Transverse colon (tissue), 4 donors: ENCODE measurements around the gene PARP12. TPM values are rescaled to one million over a fixed set of nuclear protein-coding genes. Genes with fewer than 3 reads are reported as not detected.

Source experiments
- DNase-seq: peaks from one replicate; pipeline ENCODE4 v3.0.0-alpha.2; 2019
- H3K27ac ChIP-seq, 4 donors: fragments of 200-600 bp; sonication (generic); 2 replicates each; pipeline ENCODE4 v1.5.1; 2016 to 2018; ENCODE audit warnings: inconsistent platforms in 4 of 4
- H3K27me3 ChIP-seq: fragments of 200-600 bp; sonication (generic); 2 replicates; pipeline ENCODE4 v1.5.1; 2017; ENCODE audit warnings: inconsistent platforms
- H3K36me3 ChIP-seq, 4 donors: fragments of 200-600 bp; sonication (generic); 2 replicates each; pipeline ENCODE4 v1.5.1; 2017 to 2019; ENCODE audit warnings: inconsistent platforms in 4 of 4
- H3K4me1 ChIP-seq, 4 donors: fragments of 200-600 bp; sonication (generic); 2 replicates each; pipeline ENCODE4 v1.5.1; 2017 to 2020; ENCODE audit warnings: inconsistent platforms in 4 of 4
- H3K4me3 ChIP-seq, 4 donors: fragments of 200-600 bp; sonication (generic); 1 replicate in 1 of 4; 2 replicates in 3 of 4; pipeline versions ENCODE4 v1.5.1 to v1.6.1; 2017 to 2019; ENCODE audit warnings: inconsistent platforms in 4 of 4
- H3K9me3 ChIP-seq, 2 donors: fragments of 200-600 bp; sonication (generic); 2 replicates each; pipeline ENCODE4 v1.5.1; 2017 to 2019; ENCODE audit warnings: inconsistent platforms in 2 of 2
- EP300 ChIP-seq: sonication (generic); formaldehyde crosslinking; IDR thresholded peaks from one replicate; pipeline ENCODE4 v1.6.1; 2017; ENCODE audit warnings: antibody characterized with exemption, low read depth
- POLR2A ChIP-seq: fragments of 450-650 bp; IDR thresholded peaks from one replicate; pipeline ENCODE4 v1.6.1; 2016; ENCODE audit warnings: antibody characterized with exemption, mild to moderate bottlenecking, moderate library complexity
- POLR2AphosphoS5 ChIP-seq, 3 donors: sonication (generic); formaldehyde crosslinking; IDR thresholded peaks; one replicate each; pipeline ENCODE4 v1.6.1; 2016; ENCODE audit warnings: antibody characterized with exemption in 3 of 3
- WGBS, 2 donors: methylation state at CpG; one replicate each; pipeline ENCODE4 v1.1.5; 2018; ENCODE audit warnings: low coverage in 1 of 2; 5-methylcytosine and 5-hydroxymethylcytosine counted together
- in situ Hi-C, 4 donors: fragments of 200-750 bp; cut with MboI; loops; one replicate each; pipeline versions ENCODE4 v1.15.0 to v1.15.1; 2017; ENCODE audit warnings: low sequenced_read_pairs in 3 of 4, low pct_ligation_motif_present in 1 of 4, low pct_unique_long_range_greater_than_20kb in 1 of 4
- intact Hi-C: fragments of 100-400 bp; cut with DNase I; formaldehyde crosslinking; loops from one replicate; pipeline ENCODE4 v1.15.1; 2023; ENCODE audit warnings: low total_unique reads
- total RNA-seq, 4 donors: library from RNA; depleted of rRNA; stranded (reverse); fragments of >200 nt; gene quantifications; one replicate each; pipeline ENCODE4 v1.1.0, GENCODE V29; 2016
- TF ChIP-seq, protein P1 (sequence below), 5 experiments: fragments of 200-600 bp in 3 of 5; fragments of 450-650 bp in 2 of 5; sonication (generic) in 3 of 5; IDR thresholded peaks; 1 replicate in 2 of 5; 2 replicates in 3 of 5; pipeline ENCODE4 v1.5.1; 2016 to 2017; ENCODE audit warnings: antibody characterized with exemption in 5 of 5, inconsistent platforms in 3 of 5, mild to moderate bottlenecking in 2 of 5, moderate library complexity in 1 of 5

Gene PARP12
- total RNA-seq, 4 donors from 2014 or later, result 20.9 to 105 (median 83.9) TPM

- TF ChIP-seq, protein P1, sequence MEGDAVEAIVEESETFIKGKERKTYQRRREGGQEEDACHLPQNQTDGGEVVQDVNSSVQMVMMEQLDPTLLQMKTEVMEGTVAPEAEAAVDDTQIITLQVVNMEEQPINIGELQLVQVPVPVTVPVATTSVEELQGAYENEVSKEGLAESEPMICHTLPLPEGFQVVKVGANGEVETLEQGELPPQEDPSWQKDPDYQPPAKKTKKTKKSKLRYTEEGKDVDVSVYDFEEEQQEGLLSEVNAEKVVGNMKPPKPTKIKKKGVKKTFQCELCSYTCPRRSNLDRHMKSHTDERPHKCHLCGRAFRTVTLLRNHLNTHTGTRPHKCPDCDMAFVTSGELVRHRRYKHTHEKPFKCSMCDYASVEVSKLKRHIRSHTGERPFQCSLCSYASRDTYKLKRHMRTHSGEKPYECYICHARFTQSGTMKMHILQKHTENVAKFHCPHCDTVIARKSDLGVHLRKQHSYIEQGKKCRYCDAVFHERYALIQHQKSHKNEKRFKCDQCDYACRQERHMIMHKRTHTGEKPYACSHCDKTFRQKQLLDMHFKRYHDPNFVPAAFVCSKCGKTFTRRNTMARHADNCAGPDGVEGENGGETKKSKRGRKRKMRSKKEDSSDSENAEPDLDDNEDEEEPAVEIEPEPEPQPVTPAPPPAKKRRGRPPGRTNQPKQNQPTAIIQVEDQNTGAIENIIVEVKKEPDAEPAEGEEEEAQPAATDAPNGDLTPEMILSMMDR (IDR thresholded peaks at IDR 0.05), result no peak
- TF ChIP-seq POLR2A (no peak), POLR2AphosphoS5 (IDR thresholded peaks at IDR 0.05) (no peak)
- no peak for DNase-seq
- no peaks in the 10 kb centered on the region for H3K4me1 ChIP-seq
- in situ Hi-C loops, result no loop called here
- no peaks in the 10 kb centered on the region for H3K9me3 ChIP-seq
- H3K36me3 ChIP-seq, result peaks cover 0 to 11% (median 4%) of the 10 kb centered on the region in 4 donors
- WGBS, 2 donors, result 90% methylated on average over 12 of the region's 12 CpGs; no CpG with 5 or more reads in 1 of the 2 donors
- H3K27ac ChIP-seq, result no peak overlapping the region
- H3K27me3 ChIP-seq, result no peaks in the 10 kb centered on the region
- intact Hi-C loops, result no loop called here
- H3K4me3 ChIP-seq, result no peak overlapping the region
These were observed 36.8 kb downstream of the PARP12 start for GRCh38 chr7:140025814-140026433.

DNA sequence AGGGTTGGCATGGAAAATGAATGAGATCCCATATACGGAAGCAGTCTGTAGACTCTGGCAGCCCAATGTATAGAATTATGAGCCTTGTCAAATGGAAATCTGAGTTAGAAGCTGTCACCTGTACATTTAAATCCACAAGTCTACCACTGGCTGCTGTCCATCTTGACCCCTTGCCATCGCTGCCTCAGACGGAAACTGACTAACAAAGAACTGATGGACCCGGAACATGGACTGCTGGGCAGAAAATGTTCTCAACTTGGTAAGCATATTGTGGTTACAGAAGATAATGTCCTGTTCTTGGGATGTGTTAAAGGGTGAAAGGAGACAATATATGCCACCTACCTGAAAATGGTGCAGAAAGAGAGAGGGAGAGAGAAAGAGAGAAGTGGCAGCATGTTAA lies 37.5 kb downstream of the PARP12 start:
- 95% methylated on average over 4 of the region's 4 CpGs for WGBS, 2 donors
- Histone ChIP-seq H3K27ac (no peak overlapping the region), H3K4me3 (no peak overlapping the region), H3K27me3 (no peaks in the 10 kb centered on the region), H3K9me3 (no peaks in the 10 kb centered on the region), H3K36me3 (peaks cover 0 to 11% (median 4%) of the 10 kb centered on the region in 4 donors), H3K4me1 (no peaks in the 10 kb centered on the region)
- intact Hi-C loops (no loop called here), in situ Hi-C loops (no loop called here)
- TF ChIP-seq POLR2A (no peak), EP300 (no peak), POLR2AphosphoS5 (IDR thresholded peaks at IDR 0.05) (no peak)
- TF ChIP-seq, protein P1 (IDR thresholded peaks at IDR 0.05), result no peak
- no peak for DNase-seq

- DNase-seq, result no peak
- H3K27me3 ChIP-seq, result no peaks in the 10 kb centered on the region
- in situ Hi-C loops, result no loop called here
- H3K36me3 ChIP-seq, result peaks cover 0 to 11% (median 4%) of the 10 kb centered on the region in 4 donors
- H3K27ac ChIP-seq, result no peak overlapping the region
- no peak overlapping the region for H3K4me3 ChIP-seq
- no peaks in the 10 kb centered on the region for H3K9me3 ChIP-seq
- H3K4me1 ChIP-seq, result no peaks in the 10 kb centered on the region
- intact Hi-C loops, result no loop called here
- TF ChIP-seq POLR2A (no peak), EP300 (no peak), POLR2AphosphoS5 (IDR thresholded peaks at IDR 0.05) (no peak)
- TF ChIP-seq, protein P1 (IDR thresholded peaks at IDR 0.05), result no peak
- 92 to 100% methylated on average over 1 to 18 of the region's 18 CpGs for WGBS, 2 donors
These were observed 38.2 kb downstream of the PARP12 start for GRCh38 chr7:140024585-140024984.

- H3K36me3 ChIP-seq, result peaks cover 0 to 11% (median 4%) of the 10 kb centered on the region in 4 donors
- in situ Hi-C loops (no loop called here), intact Hi-C loops (no loop called here)
- no peaks in the 10 kb centered on the region for H3K4me1 ChIP-seq
- no peak overlapping the region for H3K27ac ChIP-seq
- TF ChIP-seq POLR2AphosphoS5 (IDR thresholded peaks at IDR 0.05) (no peak), EP300 (no peak), POLR2A (no peak)
- TF ChIP-seq, protein P1 (IDR thresholded peaks at IDR 0.05), result no peak
- 88 to 90% methylated on average over 3 to 6 of the region's 6 CpGs for WGBS, 2 donors
- H3K9me3 ChIP-seq, result no peaks in the 10 kb centered on the region
- no peaks in the 10 kb centered on the region for H3K27me3 ChIP-seq
- H3K4me3 ChIP-seq, result no peak overlapping the region
- no peak for DNase-seq
These were observed 39.0 kb downstream of the PARP12 start for GRCh38 chr7:140023728-140024127.
